Colonic mucosa (tissue), 4 donors: ENCODE measurements around the gene ABHD5. TPM values are rescaled to one million over a fixed set of nuclear protein-coding genes. Genes with fewer than 3 reads are reported as not detected.

Experiments used
- DNase-seq: peaks from one replicate; pipeline ENCODE4 v3.0.0-alpha.2; 2020
- H3K27ac ChIP-seq: fragments of 200-600 bp; one replicate; pipeline ENCODE4 v1.8.0; 2021
- H3K27me3 ChIP-seq: fragments of 200-600 bp; one replicate; pipeline ENCODE4 v1.8.0; 2021
- H3K36me3 ChIP-seq: fragments of 200-600 bp; one replicate; pipeline ENCODE4 v1.8.0; 2021
- H3K4me1 ChIP-seq: fragments of 200-600 bp; one replicate; pipeline ENCODE4 v1.8.0; 2021; ENCODE audit warnings: mild to moderate bottlenecking
- H3K4me3 ChIP-seq: fragments of 200-600 bp; one replicate; pipeline ENCODE4 v1.8.0; 2021
- H3K9ac ChIP-seq, 2 donors: one replicate each; pipeline ENCODE4 v1.7.0; 2013; ENCODE audit warnings: control low read depth in 2 of 2, low read depth in 2 of 2, low read length in 2 of 2
- H3K9me3 ChIP-seq: fragments of 200-600 bp; one replicate; pipeline ENCODE4 v1.8.0; 2021
- CTCF ChIP-seq: fragments of 200-600 bp; IDR thresholded peaks from one replicate; pipeline ENCODE4 v1.8.0; 2022; ENCODE audit warnings: antibody characterized with exemption, mild to moderate bottlenecking
- intact Hi-C: fragments of 100-400 bp; cut with DNase I; formaldehyde crosslinking; loops from one replicate; pipeline ENCODE4 v1.14.1; 2022
- total RNA-seq, 2 donors: library from RNA; stranded (reverse); fragmentation: NEBNext Ultra II Directional in 1 of 2; extraction: Animal tissue kit (Norgen Biotek cat#: 25700) in 1 of 2; gene quantifications; one replicate each; pipeline ENCODE4 v1.2.1, GENCODE V29; 2021
- donor health status: healthy.
- donor health status: DM: no; HTN: no; CAD: no.
- donor health status: DM: no; HTN: no; CAD: no.

The ABHD5 gene
- total RNA-seq, 2 donors from 2014 or later = 24.0 to 25.2 TPM

- TF ChIP-seq CTCF = no peak
- no peaks in the 10 kb centered on the region for H3K36me3 ChIP-seq
- intact Hi-C loops = no loop called here
- no peaks in the 10 kb centered on the region for H3K4me1 ChIP-seq
- H3K9ac ChIP-seq = no peak overlapping the region
- no peaks in the 10 kb centered on the region for H3K9me3 ChIP-seq
- H3K4me3 ChIP-seq = no peak overlapping the region
- no peaks in the 10 kb centered on the region for H3K27me3 ChIP-seq
- no peak for DNase-seq
- no peak overlapping the region for H3K27ac ChIP-seq
Measured at GRCh38 chr3:43734685-43735084, 43.9 kb downstream of the ABHD5 start.

DNA sequence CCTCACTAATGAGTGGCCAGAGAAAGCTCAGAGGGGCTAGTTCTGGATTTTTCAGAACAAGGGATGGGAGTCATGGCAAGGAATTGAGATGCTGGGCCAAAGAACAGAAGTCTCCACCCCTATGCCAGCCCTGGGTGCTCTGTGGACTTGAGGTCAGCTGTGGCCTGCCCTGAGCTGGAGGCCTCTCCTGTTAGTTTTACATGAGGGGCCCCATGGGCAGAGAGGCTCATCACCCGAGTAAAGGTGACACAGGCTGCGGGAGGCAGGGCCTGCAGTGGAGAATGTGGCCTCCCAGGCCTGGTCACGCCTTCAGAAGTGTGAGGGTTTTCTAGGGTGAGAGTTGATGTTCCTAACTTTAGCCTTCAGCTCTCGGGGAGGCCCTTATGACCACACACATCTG is 44.9 kb downstream of the ABHD5 start:
- Histone ChIP-seq H3K27ac (no peak overlapping the region), H3K27me3 (no peaks in the 10 kb centered on the region), H3K36me3 (no peaks in the 10 kb centered on the region), H3K9ac (peak overlapping the region in 1 of 2 donors; percentile 27), H3K4me1 (no peaks in the 10 kb centered on the region), H3K4me3 (no peak overlapping the region), H3K9me3 (no peaks in the 10 kb centered on the region)
- TF ChIP-seq CTCF = no peak
- DNase-seq = no peak
- intact Hi-C loops = no loop called here

DNA sequence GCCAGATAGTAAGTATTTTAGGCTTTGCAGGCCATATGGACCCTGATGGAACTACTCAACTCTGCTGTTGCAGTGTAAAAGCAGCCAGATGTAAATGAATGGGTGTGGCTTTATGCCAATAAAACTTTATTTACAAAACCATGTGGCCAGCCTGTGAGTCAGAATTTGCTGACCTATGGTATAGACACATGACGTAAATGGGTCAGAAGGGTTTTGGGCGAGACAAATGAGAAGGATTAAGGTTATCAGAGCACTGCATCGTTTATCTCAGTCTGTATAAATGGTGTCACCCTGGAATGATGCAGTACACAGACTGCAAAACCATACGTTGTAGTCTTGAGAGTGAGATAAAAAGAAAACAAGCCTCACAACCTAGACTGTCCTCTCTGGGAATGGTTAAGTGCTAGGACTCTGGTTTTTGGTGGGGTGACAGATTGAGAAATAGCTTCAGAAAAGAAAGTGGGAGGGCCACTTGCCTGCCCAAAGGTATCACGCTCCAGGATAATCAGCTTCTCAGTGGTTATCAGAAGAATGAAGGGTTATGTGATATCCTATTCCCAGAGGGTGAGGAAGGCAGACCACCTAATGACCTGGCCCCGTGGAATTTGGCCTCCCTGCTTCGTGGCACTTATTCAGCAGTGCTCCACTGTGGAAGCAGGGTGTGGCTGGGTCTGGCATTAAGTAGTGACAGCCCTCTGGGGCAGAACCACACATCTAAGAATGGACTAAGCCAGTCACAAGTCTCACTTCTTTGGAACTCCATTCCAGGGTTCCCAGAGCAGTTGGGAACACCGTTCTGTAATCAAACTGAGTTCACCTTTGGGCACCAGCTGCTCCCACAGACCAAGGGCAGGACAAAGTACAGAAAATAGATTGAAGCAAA is 46.1 kb downstream of the ABHD5 start:
- Histone ChIP-seq H3K4me3 (no peak overlapping the region), H3K9ac (no peak overlapping the region), H3K27me3 (no peaks in the 10 kb centered on the region), H3K4me1 (no peaks in the 10 kb centered on the region), H3K27ac (peak overlapping the region; percentile 22), H3K9me3 (no peaks in the 10 kb centered on the region), H3K36me3 (no peaks in the 10 kb centered on the region)
- intact Hi-C loops = no loop called here
- peak; percentile 45 for DNase-seq
- TF ChIP-seq CTCF = no peak

DNA sequence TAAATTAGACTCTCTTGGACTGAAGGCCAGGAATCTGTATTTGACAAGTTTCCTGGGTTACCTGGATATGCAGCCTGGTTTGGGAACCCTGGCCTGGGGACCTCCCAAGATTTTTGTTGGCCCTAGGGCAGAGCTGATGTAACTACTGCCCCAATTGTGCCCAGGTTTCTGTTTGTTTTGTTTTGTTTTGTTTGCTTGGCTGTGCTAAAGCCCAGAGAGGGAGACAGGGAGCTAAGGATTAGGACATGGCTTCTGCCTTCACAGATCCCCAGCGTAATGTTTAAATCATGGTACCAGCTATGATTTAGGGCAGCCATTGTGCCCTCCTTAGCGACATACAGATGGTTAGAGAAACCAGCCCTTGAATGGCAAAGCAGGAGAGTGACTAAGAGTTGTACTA is 47.6 kb downstream of the ABHD5 start:
- DNase-seq = no peak
- Histone ChIP-seq H3K9me3 (no peaks in the 10 kb centered on the region), H3K27me3 (no peaks in the 10 kb centered on the region), H3K4me1 (no peaks in the 10 kb centered on the region), H3K27ac (no peak overlapping the region), H3K36me3 (no peaks in the 10 kb centered on the region), H3K9ac (no peak overlapping the region), H3K4me3 (no peak overlapping the region)
- intact Hi-C loops = no loop called here
- no peak for TF ChIP-seq CTCF

DNA sequence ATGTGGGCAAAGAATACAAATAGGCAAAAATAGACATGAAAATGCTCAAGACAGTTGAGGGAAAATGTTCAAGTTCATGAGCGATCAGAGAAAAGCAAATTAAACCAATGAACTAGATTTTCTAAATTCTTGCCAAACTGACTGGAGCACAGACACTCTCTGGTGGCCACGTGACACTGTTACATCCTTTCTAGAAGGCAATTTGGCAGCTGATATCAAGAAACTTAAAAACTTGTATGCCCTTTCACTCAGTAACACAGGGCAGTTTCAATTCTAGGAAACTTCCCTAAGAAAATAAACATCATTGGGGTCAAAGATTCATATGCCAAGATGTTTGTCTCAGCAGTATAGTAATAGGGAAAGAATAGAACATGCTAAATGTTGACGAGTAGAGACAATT is 52.2 kb downstream of the ABHD5 start:
- DNase-seq = no peak
- Histone ChIP-seq H3K4me1 (no peaks in the 10 kb centered on the region), H3K27me3 (no peaks in the 10 kb centered on the region), H3K4me3 (no peak overlapping the region), H3K27ac (no peak overlapping the region), H3K36me3 (no peaks in the 10 kb centered on the region), H3K9ac (peak overlapping the region in 1 of 2 donors; percentile 1), H3K9me3 (no peaks in the 10 kb centered on the region)
- no peak for TF ChIP-seq CTCF
- intact Hi-C loops = no loop called here
